GM21526 (cell line): ENCODE measurements around the gene SH3RF2.
A peak's percentile ranks its signal among the peaks of the same experiment; 100 is the strongest.
"Not testable (repeated sequence)": the region's sequence is repeated elsewhere in the genome, so short reads cannot be mapped to it uniquely, and the experiment has no call there.

Experiments used
- ATAC-seq: cut with Tn5 transposase; IDR thresholded peaks from one replicate; pipeline ENCODE4 v1.9.1; 2021; ENCODE audit warnings: moderate library complexity; ENCODE audit not compliant: unreplicated experiment, low FRiP score

The SH3RF2 gene

GRCh38 chr5:145948047-145948446 is 11.7 kb downstream of the SH3RF2 start:
- no peak for ATAC-seq

DNA sequence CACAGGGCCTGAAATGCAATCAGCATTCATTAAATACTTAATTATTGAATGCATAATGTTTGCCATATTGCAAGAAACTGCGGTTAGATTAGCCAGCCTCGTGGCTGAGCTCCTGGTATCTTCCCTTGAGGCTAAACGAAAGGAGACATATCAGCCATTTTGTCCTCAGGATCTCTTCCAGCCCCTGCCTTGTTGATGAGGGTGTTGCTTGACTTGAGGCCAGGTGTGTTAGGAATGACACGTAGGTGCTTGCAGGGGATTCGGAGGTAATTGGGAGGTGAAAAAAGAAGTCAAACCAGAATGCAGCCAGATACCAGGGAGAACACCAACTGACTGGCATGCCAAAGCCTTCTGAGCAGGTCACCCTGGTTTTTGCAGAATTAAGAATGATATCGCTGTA is 12.5 kb downstream of the SH3RF2 start:
- no peak for ATAC-seq

DNA sequence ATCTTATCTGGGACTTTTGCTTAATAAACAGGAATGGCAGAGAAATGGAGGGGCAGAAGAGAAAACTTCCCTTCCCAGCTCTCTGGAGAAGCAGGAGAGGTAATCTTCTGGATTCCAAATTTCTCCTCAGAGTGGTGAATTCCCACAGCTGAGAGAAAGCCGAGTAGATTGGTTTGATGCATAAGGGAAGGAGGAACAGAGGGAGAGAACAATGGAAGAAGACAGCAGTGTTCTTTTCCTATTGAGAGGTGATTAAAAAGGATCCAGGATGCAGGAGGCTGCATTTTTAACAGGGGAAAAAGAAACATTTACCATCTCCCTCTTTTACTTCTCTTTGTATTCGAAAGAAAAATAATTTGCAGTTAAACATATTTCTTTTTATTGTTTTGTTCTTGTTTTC is 13.1 kb downstream of the SH3RF2 start:
- ATAC-seq, result no peak

DNA sequence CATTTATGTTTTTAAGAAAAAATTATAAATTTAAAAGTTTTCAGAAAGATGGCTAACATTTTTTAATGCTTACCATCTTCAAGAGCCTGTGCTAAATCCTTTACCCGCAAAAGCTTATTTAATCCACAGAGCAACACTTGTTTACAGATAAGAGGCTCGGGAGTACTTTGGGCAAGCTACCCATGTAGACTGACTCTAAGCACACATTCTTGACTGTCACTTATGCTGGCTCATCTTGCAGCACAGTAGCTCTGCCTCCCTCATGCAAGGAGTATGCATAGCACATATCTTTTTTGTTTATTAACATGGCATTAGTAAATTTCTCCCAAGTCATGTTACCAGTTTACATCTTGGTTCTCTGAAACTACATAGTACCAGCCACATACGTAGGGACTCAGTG is 14.7 kb downstream of the SH3RF2 start:
- ATAC-seq, result no peak

DNA sequence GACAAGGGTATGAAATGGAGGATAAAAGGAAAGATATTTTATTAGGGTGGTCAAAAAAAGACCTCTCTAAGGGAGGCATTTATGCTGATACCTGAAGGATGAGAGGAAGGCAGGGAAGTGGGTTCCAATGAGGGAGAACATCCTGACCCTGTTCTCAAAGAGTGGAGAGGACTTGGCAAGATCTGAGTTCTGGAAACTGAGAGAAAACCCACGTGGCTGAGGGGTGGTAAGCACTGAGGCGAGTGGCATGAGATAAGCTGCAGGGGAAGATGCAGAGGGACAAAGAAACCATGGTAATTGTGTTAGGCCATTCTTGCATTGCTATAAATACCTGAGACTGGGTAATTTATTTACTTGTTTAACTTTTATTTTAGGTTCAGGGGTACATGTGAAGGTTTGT is 16.8 kb downstream of the SH3RF2 start:
- ATAC-seq, result no peak

DNA sequence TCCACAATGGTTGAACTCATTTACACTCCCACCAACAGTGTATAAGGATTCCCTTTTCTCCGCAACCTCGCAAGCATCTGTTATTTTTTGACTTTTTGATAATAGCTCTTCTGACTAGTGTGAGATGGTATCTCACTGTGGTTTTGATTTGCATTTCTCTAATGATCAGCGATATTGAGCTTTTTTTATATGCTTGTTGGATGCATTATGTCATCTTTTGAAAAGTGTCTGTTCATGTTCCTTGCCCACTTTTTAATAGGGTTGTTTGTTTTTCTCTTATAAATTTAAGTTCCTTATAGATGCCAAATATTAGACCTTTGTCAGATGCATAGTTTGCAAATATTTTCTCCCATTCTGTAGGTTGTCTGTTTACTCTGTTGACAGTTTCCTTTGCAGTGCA is 17.8 kb downstream of the SH3RF2 start:
- not testable (repeated sequence) for ATAC-seq

DNA sequence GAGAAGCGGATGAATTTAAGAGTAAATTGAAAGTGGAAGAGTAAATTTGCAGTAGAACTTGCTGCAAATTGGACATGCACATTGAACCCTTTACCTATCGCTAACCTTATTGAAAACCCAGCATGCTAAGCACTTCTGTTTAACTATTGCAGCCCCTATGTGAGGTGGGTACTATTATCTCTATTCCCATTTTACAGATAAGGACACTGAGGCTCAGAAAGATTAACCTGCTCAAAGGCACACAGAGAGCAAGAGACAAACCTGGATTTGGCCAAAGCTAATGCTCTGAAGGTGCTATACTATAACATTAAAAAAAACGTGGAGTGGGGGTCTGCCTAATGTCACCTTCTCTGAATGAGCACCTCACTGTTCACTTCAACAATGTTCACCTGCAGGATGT is 21.0 kb downstream of the SH3RF2 start:
- no peak for ATAC-seq

DNA sequence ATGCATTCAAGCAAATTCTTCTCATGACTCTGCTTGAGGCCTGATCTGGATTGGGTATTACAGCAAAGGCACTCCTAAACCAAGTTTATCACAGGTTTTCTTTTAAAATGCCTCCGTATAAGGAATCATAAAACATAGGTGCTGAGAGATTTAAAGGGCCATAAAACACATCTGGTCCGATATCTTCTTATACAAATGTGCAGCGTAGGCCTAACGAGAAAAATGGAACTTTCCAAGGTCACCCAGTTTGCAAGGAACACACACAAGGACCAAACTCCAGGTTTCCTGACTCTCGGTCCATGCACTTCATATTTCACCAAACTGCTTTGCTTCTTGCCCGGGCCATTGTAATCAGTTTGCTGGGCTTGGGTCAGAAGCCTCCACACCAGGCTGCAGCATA is 22.1 kb downstream of the SH3RF2 start:
- no peak for ATAC-seq

GRCh38 chr5:145960166-145960565 is 23.8 kb downstream of the SH3RF2 start:
- ATAC-seq, result no peak

GRCh38 chr5:145960848-145961600 is 24.6 kb downstream of the SH3RF2 start:
- no peak for ATAC-seq

DNA sequence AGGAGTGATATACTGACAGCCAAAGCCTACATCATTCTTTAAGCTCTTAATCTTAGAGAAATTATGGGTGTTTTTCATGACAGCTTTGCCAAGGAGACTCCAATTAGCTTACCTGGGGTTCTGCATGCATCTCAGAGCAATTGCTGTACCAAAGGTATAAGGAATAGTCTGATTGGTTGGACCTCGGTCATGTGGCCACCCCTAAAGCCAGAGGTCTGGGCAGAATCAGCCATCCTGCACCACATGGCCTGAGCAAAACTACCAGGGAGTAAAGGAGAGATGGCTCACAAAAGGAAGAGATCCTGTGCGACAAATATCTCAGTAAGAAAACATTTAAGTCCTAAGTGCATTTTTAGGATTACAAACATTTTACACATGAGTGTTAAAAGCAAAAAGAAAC is 25.6 kb downstream of the SH3RF2 start:
- ATAC-seq, result no peak

- ATAC-seq, result not testable (repeated sequence)
Observed at GRCh38 chr5:145964008-145964407, 27.6 kb downstream of the SH3RF2 start.

DNA sequence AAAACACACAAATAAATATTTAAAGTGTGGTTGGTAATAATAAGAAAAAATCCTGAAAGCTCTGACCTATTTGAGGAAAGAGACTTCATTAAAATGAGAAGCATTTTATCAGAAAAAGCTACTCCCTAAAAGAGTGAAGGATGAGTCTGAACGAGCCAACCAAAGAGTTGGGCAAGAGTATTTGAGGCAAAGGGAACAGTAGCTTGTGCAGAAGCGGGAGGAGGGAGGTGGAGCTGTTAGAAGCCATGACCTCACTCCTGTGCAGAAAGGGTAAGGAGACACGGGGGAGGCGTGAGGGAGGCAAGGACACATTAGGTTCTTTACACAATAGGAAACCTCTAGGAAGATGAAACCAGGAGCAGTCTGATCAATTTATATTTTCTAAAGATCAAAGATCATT is 29.4 kb downstream of the SH3RF2 start:
- no peak for ATAC-seq

GRCh38 chr5:145967296-145967695 is 30.9 kb downstream of the SH3RF2 start:
- no peak for ATAC-seq

- ATAC-seq, result no peak
Observed at GRCh38 chr5:145968970-145969713, 32.8 kb downstream of the SH3RF2 start.

GRCh38 chr5:145969714-145970092 is 33.3 kb downstream of the SH3RF2 start:
- ATAC-seq, result no peak

GRCh38 chr5:145971108-145971507 is 34.7 kb downstream of the SH3RF2 start:
- no peak for ATAC-seq

GRCh38 chr5:145971701-145972100 is 35.3 kb downstream of the SH3RF2 start:
- no peak for ATAC-seq

- no peak for ATAC-seq
Observed at GRCh38 chr5:145975001-145975360, 38.6 kb downstream of the SH3RF2 start.

DNA sequence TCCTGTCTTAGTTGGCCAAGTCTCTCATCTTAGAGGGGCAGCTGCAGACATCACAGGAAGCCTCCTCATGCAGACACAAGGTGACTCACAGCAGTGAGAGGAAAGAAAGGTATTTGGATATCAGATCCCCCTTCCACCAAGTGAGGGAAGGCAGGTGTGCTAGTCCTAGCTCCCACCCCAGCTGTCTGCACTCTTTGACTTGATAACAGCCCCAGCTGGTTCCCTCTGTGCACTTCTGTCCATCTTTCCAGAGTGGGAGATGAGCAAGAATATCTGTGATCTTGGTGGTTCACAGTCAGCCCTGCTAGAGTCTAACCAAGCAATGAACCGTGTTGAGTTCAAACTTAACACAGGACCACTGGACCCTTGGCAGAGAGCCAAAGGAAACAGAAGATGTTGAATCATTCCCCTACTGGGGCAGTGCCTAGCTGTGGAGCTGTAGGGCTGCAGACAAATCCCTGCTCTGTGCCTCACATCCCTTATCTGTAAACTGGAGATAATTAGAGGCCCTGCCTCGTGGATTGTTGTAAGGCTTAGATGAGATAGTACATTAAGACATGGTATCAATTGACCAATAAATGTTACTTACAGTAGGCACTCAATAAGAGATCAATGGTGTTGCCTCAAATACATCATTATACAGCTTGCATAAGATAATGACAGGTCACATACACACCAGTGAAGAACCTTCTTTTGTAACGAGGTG is 39.1 kb downstream of the SH3RF2 start:
- no peak for ATAC-seq

DNA sequence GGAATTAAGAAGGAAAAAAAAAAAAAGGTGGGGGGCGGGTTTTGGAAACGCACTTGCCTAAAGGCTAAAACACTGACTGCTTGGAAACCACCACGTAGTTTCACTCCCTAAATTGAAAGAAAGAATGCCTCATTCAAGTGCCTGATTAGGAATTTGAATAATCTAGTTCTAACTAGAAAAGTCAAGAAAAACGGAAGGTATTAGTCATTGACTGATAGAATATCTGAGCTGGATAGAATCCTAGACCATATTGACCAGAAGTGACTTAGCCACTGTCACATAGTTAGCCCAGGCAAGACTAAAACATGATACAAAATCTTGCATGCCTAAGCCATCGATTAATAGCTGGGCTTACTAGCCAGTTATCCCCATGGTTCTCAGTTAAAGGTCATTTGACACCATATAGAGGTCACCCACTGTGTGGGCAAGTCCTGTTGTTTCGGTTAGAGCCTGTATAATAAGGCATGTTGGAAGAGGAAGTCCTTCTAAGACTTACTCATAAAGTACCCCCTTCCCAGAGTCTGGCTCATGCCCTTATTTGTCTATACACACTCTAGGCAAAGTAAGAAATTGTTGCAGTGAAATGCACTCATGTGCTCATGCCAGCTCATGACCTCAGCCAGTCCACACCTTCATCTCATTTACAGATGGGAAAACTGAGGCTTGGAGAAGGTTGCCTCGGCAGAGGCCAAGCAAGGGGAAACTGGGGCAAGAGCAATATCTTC is 40.2 kb downstream of the SH3RF2 start:
- peak; percentile 80 for ATAC-seq
